ENCODE results near the gene DIPK1B. TPM values are rescaled to one million over a fixed set of nuclear protein-coding genes. Genes with fewer than 3 reads are reported as not detected.

DIPK1B gene
- total and polyA plus RNA-seq, 10 donors, result 5.2 to 26.5 (median 12.3) TPM

DNA sequence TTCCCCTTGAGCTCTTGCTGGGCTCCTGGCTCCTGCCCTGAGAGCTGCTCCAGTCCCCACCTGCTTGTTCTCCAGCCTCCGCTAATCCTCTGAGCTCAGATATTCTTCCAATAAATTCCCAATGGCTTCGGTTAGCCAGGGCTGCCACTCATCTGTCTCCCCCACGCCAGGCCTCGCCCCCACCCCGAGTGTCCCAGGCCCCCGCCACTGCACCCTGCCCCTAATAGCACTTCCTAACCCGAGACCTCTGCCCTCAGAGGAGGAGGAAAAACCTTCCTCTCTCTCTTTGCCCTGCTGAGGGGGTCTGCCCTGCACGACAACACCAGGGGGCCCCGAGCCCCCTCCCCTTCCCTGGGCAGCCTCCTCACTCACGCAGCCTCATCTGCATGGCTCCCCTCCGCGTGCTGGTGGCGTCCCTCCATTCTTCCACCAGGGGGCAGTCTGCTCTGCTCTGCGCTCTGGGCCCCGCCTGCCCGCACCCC, 57.4 kb downstream of the DIPK1B start:
- DNase-seq, result no peak
- 6 to 16% (median 11%) methylated on average over 6 to 16 of the region's 16 CpGs for WGBS, 5 donors

GRCh38 chr9:136771907-136772415, 59.6 kb downstream of the DIPK1B start:
- Histone ChIP-seq H3K27me3 (replicated peaks in 1 of 7) (peaks cover 0 to 22% (median 0%) of the 10 kb centered on the region in 7 donors), H3K4me1 (peaks cover 0 to 18% (median 7%) of the 10 kb centered on the region in 6 donors), H3K4me3 (no peak overlapping the region), H3K9me3 (peaks cover 0 to 10% (median 7%) of the 10 kb centered on the region in 8 donors), H3K36me3 (no peaks in the 10 kb centered on the region), H3K27ac (no peak overlapping the region)
- WGBS, 5 donors, result 65 to 81% (median 78%) methylated on average over 3 of the region's 3 CpGs
- no peak for TF ChIP-seq POLR2A (IDR thresholded peaks at IDR 0.05)
- TF ChIP-seq, protein P1, sequence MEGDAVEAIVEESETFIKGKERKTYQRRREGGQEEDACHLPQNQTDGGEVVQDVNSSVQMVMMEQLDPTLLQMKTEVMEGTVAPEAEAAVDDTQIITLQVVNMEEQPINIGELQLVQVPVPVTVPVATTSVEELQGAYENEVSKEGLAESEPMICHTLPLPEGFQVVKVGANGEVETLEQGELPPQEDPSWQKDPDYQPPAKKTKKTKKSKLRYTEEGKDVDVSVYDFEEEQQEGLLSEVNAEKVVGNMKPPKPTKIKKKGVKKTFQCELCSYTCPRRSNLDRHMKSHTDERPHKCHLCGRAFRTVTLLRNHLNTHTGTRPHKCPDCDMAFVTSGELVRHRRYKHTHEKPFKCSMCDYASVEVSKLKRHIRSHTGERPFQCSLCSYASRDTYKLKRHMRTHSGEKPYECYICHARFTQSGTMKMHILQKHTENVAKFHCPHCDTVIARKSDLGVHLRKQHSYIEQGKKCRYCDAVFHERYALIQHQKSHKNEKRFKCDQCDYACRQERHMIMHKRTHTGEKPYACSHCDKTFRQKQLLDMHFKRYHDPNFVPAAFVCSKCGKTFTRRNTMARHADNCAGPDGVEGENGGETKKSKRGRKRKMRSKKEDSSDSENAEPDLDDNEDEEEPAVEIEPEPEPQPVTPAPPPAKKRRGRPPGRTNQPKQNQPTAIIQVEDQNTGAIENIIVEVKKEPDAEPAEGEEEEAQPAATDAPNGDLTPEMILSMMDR (IDR thresholded peaks at IDR 0.05 in 8 of 11, conservative IDR thresholded peaks at IDR 0.05 in 3 of 11), result no peak
- TF ChIP-seq POLR2AphosphoS5 (IDR thresholded peaks at IDR 0.05), result no peak
- intact Hi-C loops (cut with DNase I; ENCODE audit: low total_unique reads), result no loop called here
- DNase-seq, result no peak

More for the DNA sequence above, 57.4 kb downstream of the DIPK1B start:
- Histone ChIP-seq H3K27me3 (replicated peaks in 1 of 7) (peaks cover 0 to 28% (median 0%) of the 10 kb centered on the region in 7 donors), H3K4me1 (peaks cover 0 to 38% (median 12%) of the 10 kb centered on the region in 6 donors), H3K36me3 (no peaks in the 10 kb centered on the region), H3K27ac (no peak overlapping the region), H3K4me3 (no peak overlapping the region), H3K9me3 (peaks cover 0 to 10% (median 7%) of the 10 kb centered on the region in 8 donors)
- intact Hi-C loops (cut with DNase I; ENCODE audit: low total_unique reads), result no loop called here
- TF ChIP-seq POLR2AphosphoS5 (IDR thresholded peaks at IDR 0.05) (no peak), POLR2A (IDR thresholded peaks at IDR 0.05) (no peak)
- TF ChIP-seq, protein P1 (IDR thresholded peaks at IDR 0.05 in 8 of 11, conservative IDR thresholded peaks at IDR 0.05 in 3 of 11), result peak in 9 of 11 experiments; percentile 24 to 78 (median 60)

DNA sequence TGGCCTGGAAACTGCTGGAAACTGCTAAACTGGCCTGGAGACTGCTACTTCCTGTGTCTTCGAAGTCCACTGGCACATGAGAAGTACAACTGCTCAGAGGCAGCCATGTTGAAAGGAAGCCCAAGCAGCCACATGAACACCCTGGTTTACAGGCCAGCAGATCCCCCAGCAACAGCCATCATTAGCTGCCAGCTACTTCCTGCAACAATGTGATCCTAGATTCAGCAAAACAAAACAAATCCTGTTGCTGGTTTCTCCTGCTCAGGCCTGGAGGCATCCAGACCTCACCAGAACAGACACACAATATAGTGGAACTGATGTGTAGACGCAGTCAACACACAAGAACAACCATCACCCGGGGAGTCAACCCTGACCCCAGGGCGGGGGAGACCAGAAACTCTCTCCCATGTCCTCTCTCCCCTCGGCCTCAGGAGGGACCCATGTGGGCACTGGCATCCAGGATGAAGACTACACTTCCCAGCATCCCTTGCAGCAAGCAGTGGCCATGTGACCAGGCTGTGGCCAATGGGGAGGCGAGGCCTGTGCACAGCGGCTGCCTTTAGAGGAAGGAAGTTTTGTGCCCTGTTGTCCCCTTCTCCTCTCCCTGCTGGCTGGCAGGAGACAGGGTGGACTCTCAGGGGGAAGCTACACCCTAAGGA, 61.1 kb downstream of the DIPK1B start:
- intact Hi-C loops (cut with DNase I; ENCODE audit: low total_unique reads), result no loop called here
- Histone ChIP-seq H3K4me3 (no peak overlapping the region), H3K36me3 (no peaks in the 10 kb centered on the region), H3K27ac (no peak overlapping the region), H3K9me3 (peaks cover 0 to 10% (median 7%) of the 10 kb centered on the region in 8 donors), H3K4me1 (peaks cover 0 to 9% (median 2%) of the 10 kb centered on the region in 6 donors), H3K27me3 (replicated peaks in 1 of 7) (peaks cover 0 to 8% (median 0%) of the 10 kb centered on the region in 7 donors)
- DNase-seq, result peak; percentile 89
- WGBS, 5 donors, result 67 to 84% (median 73%) methylated on average over 5 to 7 of the region's 7 CpGs
- TF ChIP-seq POLR2AphosphoS5 (IDR thresholded peaks at IDR 0.05) (peak in 1 of 3 donors; percentile 34), POLR2A (IDR thresholded peaks at IDR 0.05) (no peak)
- TF ChIP-seq, protein P1 (IDR thresholded peaks at IDR 0.05 in 8 of 11, conservative IDR thresholded peaks at IDR 0.05 in 3 of 11), result no peak

Small RNA genes lying within 50 kb of the gene (microRNA-seq; reads per million reads assigned to microRNA genes)
- gene MIR126, result 149,270 to 246,704 (median 241,704) reads per million in 3 donors
- 0 reads per million in 3 donors for gene MIR6722

Small RNA genes lying within 50 kb of the gene (small RNA-seq; reads per million reads assigned to genes)
- gene MIR126, result 1,257 to 2,207 (median 1,755) reads per million in 4 donors
- gene MIR6722, result 0 reads per million in 4 donors

Other genes with a start within 250 kb of the DIPK1B start
- 10 to 100 TPM; 74.6 to 92.1 (median 87.8) TPM for gene SEC16A, start 229.5 kb upstream of the DIPK1B start, total RNA-seq
- gene SEC16A, start 229.5 kb upstream of the DIPK1B start, polyA plus RNA-seq, result 10 to 100 TPM; 35.0 to 58.9 (median 52.6) TPM
- 100 to 1,000 TPM in 4 of 7 donors, 10 to 100 TPM in 3; 88.6 to 140 (median 117) TPM for gene NOTCH1, start 166.5 kb upstream of the DIPK1B start, total RNA-seq
- gene NOTCH1, start 166.5 kb upstream of the DIPK1B start, polyA plus RNA-seq, result 10 to 100 TPM in 1 of 3 donors, 1 to 10 TPM in 2; 4.9 to 27.2 (median 8.3) TPM
- gene EGFL7, start 49.7 kb upstream of the DIPK1B start, total RNA-seq, result 100 to 1,000 TPM; 132 to 246 (median 179) TPM
- gene EGFL7, start 49.7 kb upstream of the DIPK1B start, polyA plus RNA-seq, result 100 to 1,000 TPM; 169 to 522 (median 409) TPM
- 10 to 100 TPM; 26.9 to 47.7 (median 40.4) TPM for gene AGPAT2, start 25.1 kb upstream of the DIPK1B start, total RNA-seq
- gene AGPAT2, start 25.1 kb upstream of the DIPK1B start, polyA plus RNA-seq, result 10 to 100 TPM; 31.9 to 43.8 (median 35.1) TPM
- 10 to 100 TPM in 5 of 7 donors, 1 to 10 TPM in 2; 7.2 to 18.0 (median 12.8) TPM for gene LCN10, start 30.4 kb downstream of the DIPK1B start, total RNA-seq
- gene LCN10, start 30.4 kb downstream of the DIPK1B start, polyA plus RNA-seq, result 10 to 100 TPM; 22.6 to 41.3 (median 24.5) TPM
- 1 to 10 TPM; 1.2 to 8.7 (median 3.7) TPM for gene LCN6, start 36.0 kb downstream of the DIPK1B start, total RNA-seq
- 10 to 100 TPM in 1 of 3 donors, 1 to 10 TPM in 2; 3.7 to 18.9 (median 5.0) TPM for gene LCN6, start 36.0 kb downstream of the DIPK1B start, polyA plus RNA-seq
- gene LCN8, start 45.7 kb downstream of the DIPK1B start, total RNA-seq, result 1 to 10 TPM in 1 of 7 donors, under 1 TPM in 2, not detected in 4; 0.13 to 2.8 (median 0.51) TPM
- under 1 TPM; 0.22 to 0.70 (median 0.46) TPM for gene LCN8, start 45.7 kb downstream of the DIPK1B start, polyA plus RNA-seq
- under 1 TPM in 1 of 7 donors, not detected in 6; 0.35 TPM for gene LCN15, start 51.9 kb downstream of the DIPK1B start, total RNA-seq
- gene LCN15, start 51.9 kb downstream of the DIPK1B start, polyA plus RNA-seq, result not detected
- 10 to 100 TPM; 32.1 to 50.7 (median 44.3) TPM for gene TMEM141, start 78.8 kb downstream of the DIPK1B start, total RNA-seq
- 10 to 100 TPM; 54.5 to 92.8 (median 92.6) TPM for gene TMEM141, start 78.8 kb downstream of the DIPK1B start, polyA plus RNA-seq
- 1 to 10 TPM in 1 of 7 donors, under 1 TPM in 6; 0.44 to 1.6 (median 0.68) TPM for gene CCDC183, start 83.8 kb downstream of the DIPK1B start, total RNA-seq
- gene CCDC183, start 83.8 kb downstream of the DIPK1B start, polyA plus RNA-seq, result 1 to 10 TPM in 1 of 3 donors, under 1 TPM in 2; 0.41 to 1.2 (median 0.99) TPM
- gene RABL6, start 95.4 kb downstream of the DIPK1B start, total RNA-seq, result 10 to 100 TPM; 47.9 to 68.2 (median 58.2) TPM
- 10 to 100 TPM; 32.7 to 70.0 (median 38.3) TPM for gene RABL6, start 95.4 kb downstream of the DIPK1B start, polyA plus RNA-seq
- 10 to 100 TPM in 1 of 7 donors, 1 to 10 TPM in 6; 3.3 to 13.1 (median 6.3) TPM for gene AJM1, start 129.9 kb downstream of the DIPK1B start, total RNA-seq
- gene AJM1, start 129.9 kb downstream of the DIPK1B start, polyA plus RNA-seq, result 1 to 10 TPM in 2 of 3 donors, under 1 TPM in 1; 0.91 to 3.9 (median 1.0) TPM
- 10 to 100 TPM; 32.3 to 71.0 (median 63.3) TPM for gene PHPT1, start 136.8 kb downstream of the DIPK1B start, total RNA-seq
- gene PHPT1, start 136.8 kb downstream of the DIPK1B start, polyA plus RNA-seq, result 100 to 1,000 TPM in 2 of 3 donors, 10 to 100 TPM in 1; 95.9 to 117 (median 106) TPM
- 10 to 100 TPM in 5 of 7 donors, 1 to 10 TPM in 2; 5.4 to 20.8 (median 11.3) TPM for gene MAMDC4, start 139.8 kb downstream of the DIPK1B start, total RNA-seq
- 10 to 100 TPM in 2 of 3 donors, 1 to 10 TPM in 1; 4.9 to 32.0 (median 12.7) TPM for gene MAMDC4, start 139.8 kb downstream of the DIPK1B start, polyA plus RNA-seq
- 100 to 1,000 TPM; 184 to 241 (median 225) TPM for gene EDF1, start 153.7 kb downstream of the DIPK1B start, total RNA-seq
- 100 to 1,000 TPM; 347 to 462 (median 441) TPM for gene EDF1, start 153.7 kb downstream of the DIPK1B start, polyA plus RNA-seq
- 10 to 100 TPM; 14.9 to 49.7 (median 29.6) TPM for gene TRAF2, start 173.9 kb downstream of the DIPK1B start, total RNA-seq
- 10 to 100 TPM; 13.6 to 23.1 (median 19.6) TPM for gene TRAF2, start 173.9 kb downstream of the DIPK1B start, polyA plus RNA-seq
- 100 to 1,000 TPM in 6 of 7 donors, 10 to 100 TPM in 1; 97.6 to 170 (median 105) TPM for gene FBXW5, start 232.2 kb downstream of the DIPK1B start, total RNA-seq
- 100 to 1,000 TPM in 2 of 3 donors, 10 to 100 TPM in 1; 90.8 to 154 (median 123) TPM for gene FBXW5, start 232.2 kb downstream of the DIPK1B start, polyA plus RNA-seq
- gene C8G, start 232.7 kb downstream of the DIPK1B start, total RNA-seq, result 1 to 10 TPM in 6 of 7 donors, not detected in 1; 2.3 to 7.4 (median 3.8) TPM
- 1 to 10 TPM; 3.2 to 4.3 (median 3.7) TPM for gene C8G, start 232.7 kb downstream of the DIPK1B start, polyA plus RNA-seq
- 10 to 100 TPM in 4 of 7 donors, 1 to 10 TPM in 3; 3.1 to 63.4 (median 12.5) TPM for gene LCN12, start 239.7 kb downstream of the DIPK1B start, total RNA-seq
- 1 to 10 TPM in 2 of 3 donors, under 1 TPM in 1; 0.83 to 6.7 (median 4.8) TPM for gene LCN12, start 239.7 kb downstream of the DIPK1B start, polyA plus RNA-seq